Mucosa of descending colon (tissue), 3 donors: ENCODE results near the gene TAX1BP3. TPM values are rescaled to one million over a fixed set of nuclear protein-coding genes. Genes with fewer than 3 reads are reported as not detected.

Experiments used
- ATAC-seq: fragments of 200-7000 bp; cut with Tn5 transposase; one replicate; pipeline ENCODE4 v1.9.1; 2020; ENCODE audit warnings: mild to moderate bottlenecking, moderate library complexity
- DNase-seq, 3 donors: peaks; one replicate each; pipeline ENCODE4 v3.0.0-alpha.2; 2020
- H3K36me3 ChIP-seq: fragments of 200-600 bp; one replicate; pipeline ENCODE4 v1.8.0; 2021; ENCODE audit warnings: low read depth, mild to moderate bottlenecking
- H3K4me1 ChIP-seq: fragments of 200-600 bp; one replicate; pipeline ENCODE4 v1.8.0; 2021; ENCODE audit warnings: low read depth, mild to moderate bottlenecking
- H3K4me3 ChIP-seq: fragments of 200-600 bp; one replicate; pipeline ENCODE4 v1.8.0; 2021; ENCODE audit warnings: mild to moderate bottlenecking
- H3K9me3 ChIP-seq: fragments of 200-600 bp; one replicate; pipeline ENCODE4 v1.8.0; 2021; ENCODE audit warnings: mild to moderate bottlenecking
- CTCF ChIP-seq: fragments of 200-600 bp; IDR thresholded peaks from one replicate; pipeline ENCODE4 v1.8.0; 2022; ENCODE audit warnings: antibody characterized with exemption, mild to moderate bottlenecking
- intact Hi-C, 2 donors: fragments of 100-400 bp; cut with DNase I in 1 of 2; cut with micrococcal nuclease in 1 of 2; formaldehyde crosslinking; loops; one replicate each; pipeline versions ENCODE4 v1.11.0 to v1.11.1; 2022; cut with DNase I, micrococcal nuclease
- total RNA-seq, 3 donors: library from RNA; stranded (reverse); fragmentation: NEBNext Ultra II Directional in 2 of 3; extraction: Animal tissue kit (Norgen Biotek cat#: 25700) in 2 of 3; gene quantifications; one replicate each; pipeline versions ENCODE4 v1.2.1 to v1.2.4, GENCODE V29; 2021 to 2023
- donor health status: DM: no; HTN: no; CAD: no; lungs with moderate emphysema.
- donor health status: DM: no; HTN: no; CAD: no.
- donor health status: DM: no; HTN: yes; CAD: no.

The TAX1BP3 gene
- total RNA-seq, 3 donors from 2014 or later: 162 to 297 (median 197) TPM

GRCh38 chr17:3627769-3628167 is 40.6 kb downstream of the TAX1BP3 start:
- DNase-seq (no peak), ATAC-seq (no peak)
- TF ChIP-seq CTCF: no peak
- Histone ChIP-seq H3K4me1 (no peaks in the 10 kb centered on the region), H3K4me3 (no peak overlapping the region), H3K36me3 (peaks cover 6% of the 10 kb centered on the region), H3K9me3 (no peaks in the 10 kb centered on the region)
- intact Hi-C loops: no loop called here

GRCh38 chr17:3626831-3627768 is 41.3 kb downstream of the TAX1BP3 start:
- no peaks in the 10 kb centered on the region for H3K9me3 ChIP-seq
- no peaks in the 10 kb centered on the region for H3K4me1 ChIP-seq
- TF ChIP-seq CTCF: no peak
- no peak overlapping the region for H3K4me3 ChIP-seq
- intact Hi-C loops: no loop called here
- ATAC-seq (no peak), DNase-seq (no peak)
- H3K36me3 ChIP-seq: peaks cover 10% of the 10 kb centered on the region

GRCh38 chr17:3622977-3623594 is 45.3 kb downstream of the TAX1BP3 start:
- H3K4me3 ChIP-seq: no peak overlapping the region
- no peak for DNase-seq
- intact Hi-C loops: no loop called here

GRCh38 chr17:3621146-3621720 is 47.1 kb downstream of the TAX1BP3 start:
- Histone ChIP-seq H3K36me3 (peaks cover 4% of the 10 kb centered on the region), H3K9me3 (peaks cover 4% of the 10 kb centered on the region), H3K4me1 (no peaks in the 10 kb centered on the region), H3K4me3 (no peak overlapping the region)
- DNase-seq (no peak), ATAC-seq (no peak)
- no peak for TF ChIP-seq CTCF
- intact Hi-C loops: no loop called here

More at GRCh38 chr17:3622977-3623594, 45.3 kb downstream of the TAX1BP3 start:
- Histone ChIP-seq H3K9me3 (no peaks in the 10 kb centered on the region), H3K36me3 (peaks cover 4% of the 10 kb centered on the region), H3K4me1 (no peaks in the 10 kb centered on the region)
- ATAC-seq: no peak
- no peak for TF ChIP-seq CTCF

GRCh38 chr17:3615160-3615870 is 53.1 kb downstream of the TAX1BP3 start:
- H3K36me3 ChIP-seq: no peaks in the 10 kb centered on the region

More at GRCh38 chr17:3615160-3615870, 53.1 kb downstream of the TAX1BP3 start:
- TF ChIP-seq CTCF: no peak
- no peak for DNase-seq
- intact Hi-C loops: no loop called here
- ATAC-seq: no peak
- Histone ChIP-seq H3K4me3 (no peak overlapping the region), H3K9me3 (peaks cover 4% of the 10 kb centered on the region), H3K4me1 (peaks cover 3% of the 10 kb centered on the region)
